GM19193 (cell line): ENCODE measurements around the gene ANKRD9.

Experiments used
- POLR2A ChIP-seq: IDR thresholded peaks from 4 replicates; pipeline ENCODE4 v1.6.1; 2011; ENCODE audit not compliant: insufficient read depth, insufficient read length; ENCODE audit errors: extremely low read depth

Gene ANKRD9

GRCh38 chr14:102481371-102481770 is 28.2 kb downstream of the ANKRD9 start:
- no peak for TF ChIP-seq POLR2A

- no peak for TF ChIP-seq POLR2A
These were observed 29.8 kb downstream of the ANKRD9 start for GRCh38 chr14:102479777-102480176.

- TF ChIP-seq POLR2A = no peak
These were observed 30.5 kb downstream of the ANKRD9 start for GRCh38 chr14:102479107-102479506.

- TF ChIP-seq POLR2A = no peak
These were observed 34.6 kb downstream of the ANKRD9 start for GRCh38 chr14:102474934-102475333.

- TF ChIP-seq POLR2A = no peak
These were observed 36.0 kb downstream of the ANKRD9 start for GRCh38 chr14:102473559-102473958.

GRCh38 chr14:102472791-102473150 is 36.8 kb downstream of the ANKRD9 start:
- no peak for TF ChIP-seq POLR2A

GRCh38 chr14:102471921-102472790 is 37.4 kb downstream of the ANKRD9 start:
- TF ChIP-seq POLR2A = no peak

GRCh38 chr14:102469261-102469660 is 40.3 kb downstream of the ANKRD9 start:
- TF ChIP-seq POLR2A = no peak

GRCh38 chr14:102464846-102465341 is 44.7 kb downstream of the ANKRD9 start:
- no peak for TF ChIP-seq POLR2A

GRCh38 chr14:102464006-102464405 is 45.6 kb downstream of the ANKRD9 start:
- no peak for TF ChIP-seq POLR2A

GRCh38 chr14:102462391-102462790 is 47.2 kb downstream of the ANKRD9 start:
- no peak for TF ChIP-seq POLR2A

GRCh38 chr14:102461490-102462338 is 47.9 kb downstream of the ANKRD9 start:
- TF ChIP-seq POLR2A = no peak

GRCh38 chr14:102457509-102457908 is 52.1 kb downstream of the ANKRD9 start:
- no peak for TF ChIP-seq POLR2A

- no peak for TF ChIP-seq POLR2A
These were observed 54.9 kb downstream of the ANKRD9 start for GRCh38 chr14:102454711-102455110.

- no peak for TF ChIP-seq POLR2A
These were observed 57.3 kb downstream of the ANKRD9 start for GRCh38 chr14:102452302-102452701.
